ENCODE measurements around the gene TIE1.

The TIE1 gene

DNA sequence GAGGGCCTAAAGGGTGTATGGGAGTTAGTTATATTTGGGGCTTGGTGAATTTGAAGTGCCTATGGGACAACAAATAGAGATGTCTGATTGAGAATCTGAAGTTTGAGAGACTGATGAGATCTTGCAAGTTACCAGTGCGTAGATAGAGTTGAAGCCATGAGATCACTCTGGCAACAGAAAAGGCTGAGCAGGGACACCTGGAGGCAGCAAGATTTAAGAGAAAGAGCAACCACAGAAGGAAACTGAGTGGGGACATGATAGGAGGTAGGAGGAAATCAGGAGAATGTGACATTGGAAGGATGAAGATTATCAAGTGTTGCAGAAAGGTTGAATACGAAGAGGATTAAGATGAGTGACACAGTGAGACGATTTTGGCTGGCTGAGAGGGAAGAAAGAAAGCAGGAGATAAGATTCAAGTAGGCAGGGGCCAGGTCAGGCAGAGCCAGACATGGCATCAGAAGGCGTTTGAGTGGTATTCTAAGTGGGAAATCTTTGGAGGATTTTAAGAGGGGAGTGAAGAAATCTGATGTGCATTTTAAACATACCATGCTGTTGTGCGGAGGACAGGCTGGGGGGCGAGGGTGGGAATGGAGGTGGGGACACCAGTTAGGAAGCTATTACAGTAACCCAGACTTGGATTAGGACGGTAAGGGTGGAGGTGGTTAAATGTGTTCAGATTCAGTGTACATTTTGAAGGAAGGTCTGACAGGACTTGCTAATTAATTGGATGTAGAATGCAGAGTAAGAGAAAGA lies 33.8 kb downstream of the TIE1 start:
- no peak for DNase-seq (ENCODE audit: low read depth in 1 of 2, low spot score in 1 of 2)

DNA sequence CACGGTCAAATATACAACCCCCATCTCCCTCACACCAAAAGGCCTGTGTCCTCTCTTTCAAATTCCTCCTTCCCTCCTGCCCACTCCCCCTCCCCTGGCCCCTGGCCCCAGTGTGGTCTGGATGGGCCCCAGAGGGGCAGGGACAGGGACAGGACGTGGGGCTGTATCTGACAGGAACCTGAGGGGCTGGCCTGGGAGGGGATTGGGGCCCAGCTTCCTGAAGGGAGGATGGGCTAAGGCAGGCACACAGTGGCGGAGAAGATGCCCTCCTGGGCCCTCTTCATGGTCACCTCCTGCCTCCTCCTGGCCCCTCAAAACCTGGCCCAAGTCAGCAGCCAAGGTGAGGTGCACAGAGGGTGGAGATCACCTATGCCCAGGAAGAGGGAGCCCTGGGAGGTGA lies 36.8 kb downstream of the TIE1 start, which contains the start of gene MPL:
MPL (plus strand) TSS at position 231 of the 400 bp plus-strand sequence; CDS start at position 262, 31 bp downstream.
- no peak for DNase-seq (ENCODE audit: low read depth in 1 of 2, low spot score in 1 of 2)

DNA sequence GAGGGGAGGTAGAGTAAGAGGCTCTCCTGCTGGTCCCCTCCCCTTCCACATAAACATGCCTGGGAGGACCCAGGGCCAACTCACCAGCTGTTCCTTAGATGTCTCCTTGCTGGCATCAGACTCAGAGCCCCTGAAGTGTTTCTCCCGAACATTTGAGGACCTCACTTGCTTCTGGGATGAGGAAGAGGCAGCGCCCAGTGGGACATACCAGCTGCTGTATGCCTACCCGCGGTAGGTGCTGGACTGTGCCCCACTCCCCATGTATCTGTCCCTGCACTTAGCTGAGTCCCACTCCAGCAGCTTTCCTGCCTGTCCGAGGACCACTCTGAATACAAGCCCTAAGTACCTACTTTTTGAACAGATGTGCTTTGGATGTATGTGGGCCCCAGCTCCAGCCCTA lies 37.2 kb downstream of the TIE1 start:
- DNase-seq (ENCODE audit: low read depth in 1 of 2, low spot score in 1 of 2): no peak

DNA sequence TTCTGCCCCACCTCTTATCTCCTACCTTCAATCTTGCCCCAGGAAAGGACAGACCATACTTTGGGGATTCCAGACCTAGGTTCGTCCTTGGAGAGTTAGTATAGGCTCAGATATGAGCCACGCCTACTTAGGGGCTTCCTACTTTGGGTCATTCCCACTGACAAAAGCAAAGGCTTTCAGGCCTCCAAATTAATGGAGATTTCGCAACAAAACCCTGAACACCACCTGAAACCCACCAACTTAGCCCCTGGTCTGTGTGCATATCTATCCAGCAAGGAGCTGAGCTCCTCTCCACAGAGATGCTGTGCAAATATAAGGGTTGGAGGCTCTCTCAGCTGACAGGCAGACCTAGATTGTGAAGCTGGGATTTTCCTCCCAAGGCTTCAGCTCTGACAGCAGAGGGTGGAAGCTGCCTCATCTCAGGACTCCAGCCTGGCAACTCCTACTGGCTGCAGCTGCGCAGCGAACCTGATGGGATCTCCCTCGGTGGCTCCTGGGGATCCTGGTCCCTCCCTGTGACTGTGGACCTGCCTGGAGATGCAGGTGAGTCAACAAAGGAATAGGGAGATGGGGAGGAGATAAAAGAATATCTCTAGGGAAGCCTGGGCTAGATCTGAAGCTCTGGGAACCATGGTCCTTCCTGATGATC lies 38.9 kb downstream of the TIE1 start:
- no peak for DNase-seq (ENCODE audit: low read depth in 1 of 2, low spot score in 1 of 2)

DNA sequence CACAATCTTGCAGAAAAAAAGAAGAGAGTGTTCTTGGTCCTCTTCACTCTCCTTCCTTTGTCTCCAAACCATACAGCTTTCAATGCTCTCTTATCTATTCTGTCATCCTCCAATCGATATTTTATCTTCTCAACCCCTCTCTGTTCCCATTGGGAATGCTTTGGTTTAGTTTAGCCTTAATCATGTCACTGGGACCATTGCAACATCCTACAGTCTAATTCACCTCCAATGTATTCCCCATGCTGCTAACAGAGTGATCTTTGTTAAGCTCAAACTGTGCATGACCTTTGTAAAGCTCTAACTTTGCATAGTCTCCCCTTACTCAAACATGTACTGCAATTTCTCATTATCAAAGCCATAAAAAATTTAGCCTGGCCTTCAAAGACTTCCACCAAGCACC lies 39.8 kb downstream of the TIE1 start:
- DNase-seq (ENCODE audit: low read depth in 1 of 2, low spot score in 1 of 2): no peak

DNA sequence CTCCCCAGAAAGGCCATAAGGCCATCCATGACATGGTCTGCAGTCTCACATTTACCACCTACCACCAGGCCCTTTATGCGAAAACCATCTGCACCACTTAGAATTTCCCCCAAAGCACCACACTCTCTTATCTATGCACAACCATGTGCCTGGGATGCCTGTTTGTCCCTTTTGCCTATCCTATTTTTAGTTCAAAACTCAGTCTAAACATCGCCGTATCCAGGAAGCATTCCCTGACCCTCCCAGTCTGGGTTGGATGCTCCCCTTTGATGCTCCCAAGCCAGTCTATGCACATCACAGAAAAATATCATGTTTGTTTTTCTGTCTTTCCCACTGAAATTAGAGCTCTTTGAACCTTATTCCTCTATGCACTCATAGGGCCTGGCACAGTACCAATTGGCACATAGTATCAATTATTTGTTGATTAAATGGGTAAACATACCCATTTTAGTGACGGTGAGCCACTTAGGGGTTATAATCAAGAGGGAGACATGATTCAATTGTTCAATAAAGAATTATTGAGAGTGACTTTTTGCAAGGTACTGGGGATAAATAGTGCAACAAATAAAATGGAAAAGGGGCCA lies 43.6 kb downstream of the TIE1 start:
- no peak for DNase-seq (ENCODE audit: low read depth in 1 of 2, low spot score in 1 of 2)

DNA sequence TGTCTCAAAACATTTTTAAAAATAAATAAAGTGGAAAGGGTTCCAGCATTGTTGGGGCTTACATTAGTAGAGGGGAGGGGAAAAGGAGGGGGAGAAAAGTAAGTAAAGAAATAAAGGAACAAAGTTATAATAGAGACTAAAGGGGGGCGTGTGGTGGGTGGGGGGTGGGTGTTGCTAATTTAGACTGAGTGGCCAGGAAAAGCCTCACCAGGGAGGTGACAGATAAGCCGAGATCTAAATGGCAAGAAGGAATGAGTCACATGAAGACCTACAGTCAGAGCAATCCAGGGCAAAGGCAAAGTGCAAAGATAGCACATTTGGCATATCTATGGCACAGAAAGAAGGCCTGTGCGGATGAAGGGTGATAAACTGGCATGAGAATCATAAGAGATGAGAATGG lies 44.3 kb downstream of the TIE1 start:
- DNase-seq (ENCODE audit: low read depth in 1 of 2, low spot score in 1 of 2): no peak

DNA sequence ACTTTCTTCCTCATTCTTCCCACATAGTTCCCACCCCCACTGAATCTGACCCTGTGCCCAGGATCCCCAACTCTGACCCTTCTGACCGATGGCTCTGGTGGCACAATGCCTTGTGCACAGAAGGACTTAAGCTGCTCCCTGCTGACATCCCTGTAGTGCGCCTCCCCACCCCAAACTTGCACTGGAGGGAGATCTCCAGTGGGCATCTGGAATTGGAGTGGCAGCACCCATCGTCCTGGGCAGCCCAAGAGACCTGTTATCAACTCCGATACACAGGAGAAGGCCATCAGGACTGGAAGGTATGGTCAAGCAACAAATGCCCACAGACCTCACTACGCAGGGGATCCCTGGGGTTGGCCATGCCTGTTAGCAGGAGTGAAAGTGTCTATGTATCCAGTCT lies 45.9 kb downstream of the TIE1 start:
- DNase-seq (ENCODE audit: low read depth in 1 of 2, low spot score in 1 of 2): no peak

DNA sequence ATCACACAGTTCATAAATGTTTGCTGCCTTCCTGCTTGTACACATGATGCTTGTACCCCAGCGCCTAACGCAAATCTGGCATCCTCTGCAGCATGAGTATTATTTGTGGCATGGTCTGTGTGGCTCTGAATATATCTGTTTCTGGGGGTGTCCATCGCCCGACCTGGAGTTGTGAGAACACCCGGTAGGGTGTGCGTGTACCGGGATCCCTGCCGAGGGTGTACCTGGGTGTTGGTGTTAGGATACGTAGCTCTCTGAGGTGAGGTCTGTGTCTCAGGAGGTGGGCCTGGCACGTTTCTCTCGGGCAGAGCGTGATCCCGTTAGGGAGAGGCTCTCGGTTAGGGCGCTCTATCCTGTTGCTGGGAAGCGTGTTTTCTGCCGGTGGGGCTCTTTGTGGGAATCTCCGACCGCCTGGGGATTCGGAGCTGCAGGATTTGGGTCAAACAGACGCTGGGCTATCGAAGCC lies 47.6 kb downstream of the TIE1 start:
- no peak for DNase-seq (ENCODE audit: low read depth in 1 of 2, low spot score in 1 of 2)

DNA sequence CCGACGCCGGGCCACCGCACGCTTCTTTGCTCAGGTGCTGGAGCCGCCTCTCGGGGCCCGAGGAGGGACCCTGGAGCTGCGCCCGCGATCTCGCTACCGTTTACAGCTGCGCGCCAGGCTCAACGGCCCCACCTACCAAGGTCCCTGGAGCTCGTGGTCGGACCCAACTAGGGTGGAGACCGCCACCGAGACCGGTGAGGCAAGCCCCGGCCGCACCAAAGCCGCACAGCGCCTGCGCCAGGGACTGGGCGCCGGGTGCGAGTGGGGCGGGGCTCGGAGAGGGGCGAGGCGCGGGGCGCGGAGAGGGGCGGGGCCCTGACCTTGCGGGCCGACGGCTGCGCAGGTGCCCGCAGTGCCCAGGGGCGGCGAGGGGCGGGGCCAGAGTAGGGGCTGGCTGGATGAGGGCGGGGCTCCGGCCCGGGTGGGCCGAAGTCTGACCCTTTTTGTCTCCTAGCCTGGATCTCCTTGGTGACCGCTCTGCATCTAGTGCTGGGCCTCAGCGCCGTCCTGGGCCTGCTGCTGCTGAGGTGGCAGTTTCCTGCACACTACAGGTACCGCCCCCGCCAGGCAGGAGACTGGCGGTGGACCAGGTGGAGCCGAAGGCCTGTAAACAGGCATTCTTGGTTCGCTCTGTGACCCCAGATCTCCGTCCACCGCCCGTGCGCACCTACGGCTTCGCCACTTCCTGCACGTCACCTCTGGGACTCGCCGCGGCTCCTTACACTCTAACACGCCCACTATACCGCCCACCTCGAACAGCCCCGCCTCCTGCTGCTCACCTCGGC lies 48.2 kb downstream of the TIE1 start:
- no peak for DNase-seq (ENCODE audit: low read depth in 1 of 2, low spot score in 1 of 2)

DNA sequence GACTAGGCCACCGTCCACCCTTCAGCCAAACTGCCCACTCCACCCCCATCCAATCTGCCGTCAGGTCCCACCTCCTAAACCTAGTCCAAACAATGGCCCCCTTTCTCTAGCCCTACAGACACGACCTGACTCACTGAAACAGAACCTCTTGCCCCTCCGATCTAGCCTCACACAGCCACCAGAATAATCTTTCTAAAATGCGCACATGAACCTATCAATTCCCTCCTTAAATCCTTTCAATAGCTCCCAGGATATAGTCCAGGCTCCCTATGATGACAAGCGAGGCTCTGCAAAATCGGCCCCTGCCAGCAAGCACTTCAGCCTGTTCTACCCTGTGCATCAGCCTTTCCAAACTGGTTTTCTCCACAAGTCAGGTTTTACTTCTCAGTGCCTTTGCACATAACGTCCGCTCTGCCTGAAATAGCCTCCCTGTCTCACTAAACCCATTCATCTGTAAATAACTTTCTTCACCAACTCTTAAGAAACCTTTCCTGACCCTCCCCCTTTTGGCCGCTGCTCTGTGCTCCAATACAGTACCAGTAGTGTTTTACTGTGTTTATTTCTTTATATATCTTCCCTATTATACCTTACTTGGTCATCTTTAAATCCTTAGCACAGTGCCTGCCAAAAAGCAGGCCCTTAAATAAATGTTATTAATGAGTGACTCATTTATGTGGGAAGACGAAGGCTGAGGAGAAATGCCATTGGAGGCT lies 49.0 kb downstream of the TIE1 start:
- no peak for DNase-seq (ENCODE audit: low read depth in 1 of 2, low spot score in 1 of 2)

DNA sequence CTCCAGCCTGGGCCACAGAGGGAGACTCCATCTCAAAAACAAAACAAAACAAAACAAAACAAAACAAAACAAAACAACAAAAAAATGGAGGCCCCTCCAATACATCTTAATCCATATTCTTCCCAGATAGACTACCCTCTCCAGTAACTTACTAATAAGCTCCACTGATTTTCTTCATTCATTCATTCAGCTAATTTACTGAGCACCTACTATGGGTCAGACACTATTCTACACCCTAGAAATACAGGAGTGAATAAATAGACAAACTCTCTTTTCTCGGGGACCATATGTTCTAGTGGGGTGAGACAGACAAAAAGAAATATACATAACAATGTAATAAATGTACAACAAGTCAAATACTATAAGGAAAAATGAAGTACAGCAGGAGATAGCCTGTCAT lies 50.2 kb downstream of the TIE1 start:
- no peak for DNase-seq (ENCODE audit: low read depth in 1 of 2, low spot score in 1 of 2)

DNA sequence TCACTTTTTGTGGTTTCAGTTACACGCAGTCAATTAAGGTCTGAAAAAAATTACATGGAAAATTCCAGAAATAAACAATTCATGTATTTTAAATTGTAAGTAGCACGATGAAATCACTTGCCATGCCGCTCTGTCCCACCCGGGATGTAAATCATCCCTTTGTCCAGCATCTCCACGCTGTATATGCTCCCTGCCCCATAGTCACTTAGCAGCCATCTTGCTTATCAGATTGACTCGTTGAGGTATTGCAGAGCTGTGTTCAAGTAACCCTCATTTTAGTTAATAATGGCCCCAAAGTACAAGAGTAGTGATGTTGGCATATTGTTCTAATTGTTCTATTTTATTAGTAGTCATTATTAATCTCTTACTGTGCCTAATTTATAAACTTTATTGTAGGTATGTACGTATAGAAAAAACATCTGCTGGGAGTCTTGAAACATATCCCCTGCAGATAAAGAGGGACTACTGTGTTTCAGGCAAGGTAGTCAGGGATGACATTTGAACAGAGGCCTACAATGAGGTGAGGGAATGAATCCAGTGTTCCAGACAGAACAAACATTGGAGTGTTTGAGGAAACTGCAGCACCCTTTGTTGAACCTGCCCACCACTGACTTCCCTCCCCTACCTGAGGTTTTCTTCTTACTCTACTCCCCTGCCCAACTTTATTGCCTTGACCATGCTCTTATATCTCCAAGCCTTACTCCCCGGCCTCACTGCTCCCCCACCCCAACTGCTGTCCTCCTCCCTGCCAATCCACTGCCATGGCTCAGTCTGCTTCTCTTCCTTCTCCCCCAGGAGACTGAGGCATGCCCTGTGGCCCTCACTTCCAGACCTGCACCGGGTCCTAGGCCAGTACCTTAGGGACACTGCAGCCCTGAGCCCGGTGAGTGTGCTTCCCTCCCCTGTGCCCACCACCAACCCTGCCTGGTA lies 50.9 kb downstream of the TIE1 start:
- no peak for DNase-seq (ENCODE audit: low read depth in 1 of 2, low spot score in 1 of 2)

DNA sequence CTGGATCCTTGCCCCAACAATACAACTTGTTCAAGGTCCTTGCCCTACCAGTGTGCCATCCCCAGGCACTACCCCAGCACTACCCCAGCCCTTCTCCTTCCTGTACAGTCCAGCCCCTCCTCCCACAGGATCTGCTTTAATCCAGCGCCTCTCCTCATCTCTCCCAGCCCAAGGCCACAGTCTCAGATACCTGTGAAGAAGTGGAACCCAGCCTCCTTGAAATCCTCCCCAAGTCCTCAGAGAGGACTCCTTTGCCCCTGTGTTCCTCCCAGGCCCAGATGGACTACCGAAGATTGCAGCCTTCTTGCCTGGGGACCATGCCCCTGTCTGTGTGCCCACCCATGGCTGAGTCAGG lies 51.5 kb downstream of the TIE1 start:
- no peak for DNase-seq (ENCODE audit: low read depth in 1 of 2, low spot score in 1 of 2)

DNA sequence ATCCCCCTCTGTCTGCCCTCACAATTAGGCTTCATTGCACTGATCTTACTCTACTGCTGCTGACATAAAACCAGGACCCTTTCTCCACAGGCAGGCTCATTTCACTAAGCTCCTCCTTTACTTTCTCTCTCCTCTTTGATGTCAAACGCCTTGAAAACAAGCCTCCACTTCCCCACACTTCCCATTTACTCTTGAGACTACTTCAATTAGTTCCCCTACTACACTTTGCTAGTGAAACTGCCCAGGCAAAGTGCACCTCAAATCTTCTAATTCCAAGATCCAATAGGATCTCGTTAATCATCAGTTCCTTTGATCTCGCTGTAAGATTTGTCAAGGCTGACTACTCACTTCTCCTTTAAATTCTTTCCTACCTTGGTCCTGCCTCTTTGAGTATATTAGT lies 52.1 kb downstream of the TIE1 start:
- no peak for DNase-seq (ENCODE audit: low read depth in 1 of 2, low spot score in 1 of 2)

DNA sequence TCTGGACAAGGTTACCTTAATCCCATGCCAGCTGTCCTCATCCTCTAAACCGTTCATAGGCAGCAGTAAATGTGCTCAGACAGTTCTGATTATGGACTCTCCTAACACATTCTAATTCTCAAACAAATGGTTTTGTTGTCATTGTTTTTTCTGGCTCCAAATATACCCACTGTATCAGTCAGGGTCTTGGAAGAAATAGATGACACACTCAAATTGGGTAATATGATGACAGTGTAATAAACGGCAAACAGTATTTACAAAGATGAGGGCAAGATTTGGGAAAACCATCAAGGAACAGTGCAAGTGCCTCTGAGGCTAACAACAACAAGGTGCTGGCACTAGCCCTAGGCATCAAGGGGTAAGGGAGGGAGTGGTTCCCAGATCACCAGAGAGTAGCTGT lies 53.7 kb downstream of the TIE1 start:
- no peak for DNase-seq (ENCODE audit: low read depth in 1 of 2, low spot score in 1 of 2)

DNA sequence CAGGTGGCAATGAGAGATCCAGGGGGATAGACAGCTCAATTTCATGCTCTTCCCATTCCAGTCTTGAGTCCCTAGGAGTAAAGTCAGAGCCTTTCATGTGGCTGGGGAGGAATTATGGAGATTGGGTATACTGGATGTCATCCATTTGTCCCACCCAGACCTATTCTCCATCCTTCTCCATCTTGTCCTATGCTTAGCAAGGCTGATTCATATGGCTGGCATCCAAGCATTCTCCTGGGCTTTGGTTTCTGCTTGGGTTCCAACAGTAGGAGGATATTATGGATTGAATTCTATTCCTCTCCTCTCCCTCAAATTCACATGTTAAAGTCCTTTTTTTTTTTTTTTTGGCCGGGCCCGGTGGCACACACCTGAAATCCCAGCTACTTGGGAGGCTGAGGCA lies 54.2 kb downstream of the TIE1 start:
- no peak for DNase-seq (ENCODE audit: low read depth in 1 of 2, low spot score in 1 of 2)

DNA sequence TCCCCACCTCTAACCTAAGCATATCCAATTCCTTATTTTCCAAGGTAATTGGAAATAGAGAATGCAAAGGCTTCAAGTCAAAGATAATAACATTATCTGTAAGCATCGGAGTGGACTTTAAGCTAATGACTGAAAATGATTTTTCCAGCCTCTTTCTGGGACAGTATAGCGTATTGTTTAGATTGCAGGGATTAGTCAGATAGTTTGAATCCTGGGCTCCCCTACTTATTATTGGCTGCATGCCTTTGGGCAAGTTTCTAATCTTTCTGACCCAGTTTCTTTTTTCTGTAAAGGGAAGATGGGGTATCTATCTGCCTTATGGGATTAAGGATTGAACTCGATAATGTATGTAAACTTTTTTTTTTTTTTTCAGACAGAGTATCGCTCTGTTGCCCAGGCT lies 56.5 kb downstream of the TIE1 start:
- no peak for DNase-seq (ENCODE audit: low read depth in 1 of 2, low spot score in 1 of 2)

DNA sequence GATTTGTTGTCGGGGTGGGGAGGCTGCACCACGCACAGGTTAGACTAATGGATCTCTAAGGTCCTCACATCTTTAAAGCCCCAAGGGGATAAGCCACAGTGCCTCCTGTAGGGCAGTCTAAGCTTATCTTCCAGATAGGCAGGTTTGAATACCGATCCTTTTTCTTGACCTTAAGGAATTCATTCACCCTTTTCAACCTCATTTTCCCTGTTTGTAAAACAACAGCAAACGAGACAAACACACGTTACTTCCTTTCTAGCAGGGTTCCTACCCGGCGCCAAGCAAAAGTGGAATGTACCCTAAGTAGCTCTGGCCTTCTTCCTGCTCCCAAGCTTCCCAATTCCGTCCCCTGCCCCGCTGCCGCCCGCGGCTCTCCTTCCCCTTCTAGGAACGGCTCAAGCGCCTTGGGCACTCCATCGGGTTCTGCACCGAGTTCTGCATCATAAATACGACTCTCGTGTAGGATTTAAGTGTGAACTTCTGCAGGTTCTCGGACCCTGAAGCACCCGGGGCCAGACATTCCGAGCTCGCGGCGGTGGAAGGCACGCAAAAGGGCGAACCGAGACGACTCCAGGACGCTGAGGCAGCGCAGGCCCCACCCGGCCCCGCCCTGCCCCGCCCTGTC lies 57.5 kb downstream of the TIE1 start:
- no peak for DNase-seq (ENCODE audit: low read depth in 1 of 2, low spot score in 1 of 2)

Measured in activated CD4-positive, alpha-beta T cell treated with anti-CD3 and anti-CD28 coated beads, Interleukin-2, amount 50 U/mL, for 24 hours (primary cell).